SW 1271 (cell line): Measurements from ENCODE around the gene TIMD4.

Experiments used
- DNase-seq, 2 experiments: peaks; one replicate each; lab custom pipeline; 2025; lab: John Stamatoyannopoulos, UW

TIMD4 gene

GRCh38 chr5:156922207-156922792, 40.7 kb downstream of the TIMD4 start:
- no peak for DNase-seq

DNA sequence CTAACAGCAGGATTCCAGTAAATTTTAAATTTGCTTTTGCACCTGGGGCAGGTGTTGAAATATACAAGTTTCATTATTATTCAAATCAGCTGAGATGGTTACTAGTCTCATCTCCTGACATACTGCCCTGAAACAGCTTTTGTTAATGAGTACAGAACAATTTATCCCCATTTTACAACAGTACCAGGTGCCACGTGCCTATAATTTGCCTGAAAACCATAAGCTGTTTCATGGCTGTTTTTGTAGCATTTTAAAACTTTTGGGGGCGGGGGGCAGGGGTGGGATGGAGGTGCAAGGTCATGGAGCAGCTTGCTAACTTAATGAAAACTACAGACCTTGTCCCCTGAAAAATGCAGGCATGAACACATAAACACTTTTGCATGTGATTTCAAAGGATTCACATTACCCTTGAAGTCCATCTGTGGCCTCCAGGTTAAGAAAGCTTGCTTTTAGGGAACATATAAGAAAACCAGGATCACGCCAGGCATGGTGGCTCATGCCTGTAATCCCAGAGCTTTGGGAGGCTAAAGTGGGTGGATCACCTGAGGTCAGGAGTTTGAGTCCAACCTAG, 42.1 kb downstream of the TIMD4 start:
- DNase-seq, result no peak

DNA sequence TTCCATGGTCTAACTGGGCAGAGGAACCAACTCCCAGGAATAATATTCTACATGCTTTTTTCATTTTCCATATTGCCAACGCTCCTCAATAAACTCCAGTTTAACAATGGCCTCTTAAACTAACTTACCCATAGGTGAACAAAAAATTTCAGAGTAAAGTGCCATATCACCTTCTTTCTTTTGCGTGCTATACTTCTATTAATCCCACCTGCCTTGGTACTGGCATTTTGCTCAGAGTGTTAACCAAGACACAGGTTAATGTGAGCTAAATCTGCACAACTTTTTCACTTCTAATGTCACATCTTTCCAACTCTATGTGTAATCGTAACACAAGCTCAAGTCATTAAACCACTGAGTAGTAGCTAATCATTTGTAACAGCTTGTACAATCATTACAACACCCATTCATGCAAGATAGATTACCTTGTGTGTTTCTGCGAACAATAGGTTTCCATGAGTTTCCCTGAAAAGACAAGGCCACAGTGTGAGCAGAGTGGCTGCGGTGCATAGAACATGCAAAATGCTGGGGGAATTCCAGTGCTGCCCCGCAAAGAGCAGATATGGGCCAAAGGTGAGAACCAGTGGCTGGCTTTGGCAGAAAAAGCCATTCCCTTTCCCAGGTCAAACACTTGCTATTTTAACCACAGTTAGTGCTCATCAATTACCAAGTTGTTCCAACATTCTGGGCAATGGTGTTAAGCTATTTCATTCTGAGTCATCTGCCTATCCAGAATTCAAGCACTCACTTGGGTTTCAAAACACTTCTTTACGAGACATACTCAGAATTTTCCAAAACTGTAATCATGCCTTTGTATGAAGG, 42.8 kb downstream of the TIMD4 start:
- DNase-seq, result no peak

- no peak for DNase-seq
These were observed 44.6 kb downstream of the TIMD4 start for GRCh38 chr5:156918311-156918845.

- no peak for DNase-seq
These were observed 48.7 kb downstream of the TIMD4 start for GRCh38 chr5:156914371-156914737.

GRCh38 chr5:156913719-156914370, 49.2 kb downstream of the TIMD4 start:
- no peak for DNase-seq

DNA sequence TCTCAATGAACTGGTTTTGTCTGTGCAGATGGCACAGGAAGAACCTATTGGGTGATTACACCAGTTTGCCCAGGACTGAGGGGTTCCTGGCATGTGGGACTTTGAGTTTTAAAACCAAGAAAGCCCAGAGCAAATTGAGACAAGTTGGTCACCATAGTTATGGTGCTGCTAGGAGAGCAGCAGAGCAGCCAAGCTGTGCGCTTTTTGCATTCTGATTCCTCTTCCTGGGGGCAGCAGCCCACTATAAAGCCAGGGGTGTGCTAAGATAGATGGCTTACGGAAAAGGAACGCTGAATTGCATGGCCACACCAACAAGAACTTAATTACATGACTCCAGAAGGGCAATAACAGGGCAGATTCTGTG, 49.7 kb downstream of the TIMD4 start:
- DNase-seq, result no peak

GRCh38 chr5:156912869-156913268, 50.2 kb downstream of the TIMD4 start:
- DNase-seq, result no peak

DNA sequence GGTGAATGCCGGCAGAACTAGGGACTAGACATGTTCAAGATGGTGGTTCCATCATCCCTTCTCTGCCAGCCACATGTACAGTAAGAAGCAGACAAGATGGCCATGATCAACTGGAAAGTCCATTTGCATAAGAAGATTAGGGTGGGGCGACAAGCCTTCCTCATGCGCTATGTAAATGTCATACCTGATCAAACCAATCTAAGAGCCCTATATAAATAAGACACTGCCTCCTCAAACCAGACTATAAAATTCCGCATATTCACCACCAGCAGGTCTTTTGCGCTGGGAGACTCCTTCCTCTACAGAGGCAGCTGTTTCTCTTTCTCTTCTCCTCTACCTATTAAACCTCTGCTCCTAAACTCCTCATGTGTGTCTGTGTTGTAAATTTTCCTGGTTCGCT, 53.8 kb downstream of the TIMD4 start:
- no peak for DNase-seq

- no peak for DNase-seq
These were observed 55.4 kb downstream of the TIMD4 start for GRCh38 chr5:156907667-156908066.

GRCh38 chr5:156906807-156907206, 56.2 kb downstream of the TIMD4 start:
- DNase-seq, result no peak

DNA sequence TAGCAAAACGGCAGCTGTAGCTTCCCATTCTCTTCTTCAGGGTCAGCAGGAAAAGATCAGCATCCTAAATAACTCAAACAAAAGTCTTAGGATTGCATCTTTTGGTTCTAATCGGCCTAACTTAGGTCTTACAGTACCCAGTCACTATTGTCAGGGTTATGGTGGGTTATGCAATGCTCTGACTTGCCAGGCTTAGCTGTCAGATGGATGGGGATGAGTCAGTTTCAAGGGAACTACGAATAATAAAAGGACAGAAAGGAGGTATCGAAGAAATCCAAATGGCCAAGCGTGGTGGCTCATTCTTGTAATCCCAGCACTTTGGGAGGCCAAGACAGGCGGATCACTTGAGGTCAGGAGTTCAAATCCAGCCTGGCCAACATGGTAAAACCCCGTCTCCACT, 66.5 kb downstream of the TIMD4 start:
- no peak for DNase-seq

DNA sequence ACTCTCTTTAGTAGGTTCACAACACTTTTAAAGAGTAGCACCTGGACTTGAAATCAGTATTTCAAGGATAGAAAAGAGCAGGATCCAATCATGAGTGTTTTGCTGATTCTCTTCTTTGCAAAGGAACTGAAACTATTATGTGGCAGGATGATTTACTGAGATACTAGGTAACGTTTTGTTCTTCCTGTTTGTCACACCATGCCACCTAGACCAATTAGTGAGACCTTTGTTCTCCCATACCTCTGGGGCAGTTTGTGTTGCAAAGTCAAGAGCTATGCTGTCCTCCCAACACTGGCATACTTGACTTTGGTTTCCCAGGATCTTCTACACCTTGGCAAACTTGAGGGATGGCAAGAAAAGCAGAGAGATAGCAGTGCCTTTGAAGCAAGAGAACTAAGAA, 69.5 kb downstream of the TIMD4 start:
- DNase-seq, result no peak

DNA sequence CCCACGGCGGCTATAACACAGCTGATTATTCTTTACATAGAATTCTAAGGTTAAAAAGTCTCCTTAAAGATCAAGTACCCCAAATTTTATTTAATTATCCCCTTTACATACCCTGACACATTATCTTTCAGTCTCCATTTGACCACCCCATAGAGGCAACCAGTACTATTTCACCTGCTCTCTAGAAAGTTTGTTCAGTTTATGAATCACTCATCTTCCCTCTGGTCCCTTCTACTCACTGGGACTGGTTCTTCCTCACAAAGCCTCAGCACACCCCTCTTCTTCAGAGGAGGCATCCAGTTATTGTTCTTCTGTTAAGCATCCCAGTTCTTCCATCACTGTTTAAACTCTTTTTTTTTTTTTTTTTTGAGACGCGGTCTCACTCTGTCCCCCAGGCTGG, 70.2 kb downstream of the TIMD4 start:
- DNase-seq, result no peak

DNA sequence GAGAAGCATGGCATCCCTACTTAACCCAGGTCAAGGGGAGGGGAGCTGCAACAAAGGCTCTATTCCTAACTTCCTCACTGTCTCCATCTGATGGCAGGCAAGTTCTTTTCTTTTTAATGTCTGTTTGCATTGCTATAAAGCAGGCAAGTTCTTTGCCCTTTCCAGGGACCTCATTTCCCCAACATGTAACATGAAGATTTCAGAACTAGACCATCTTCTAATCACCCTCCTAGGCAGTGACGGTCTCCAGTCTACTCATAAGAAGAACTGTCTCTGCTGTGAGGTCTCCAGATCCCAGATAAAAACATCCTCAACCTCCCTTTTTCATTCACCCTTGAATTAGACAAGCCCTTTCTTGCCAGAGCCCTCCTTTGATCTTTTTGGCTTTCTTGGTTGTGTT, 70.8 kb downstream of the TIMD4 start:
- DNase-seq, result no peak

GRCh38 chr5:156888520-156888919, 74.5 kb downstream of the TIMD4 start:
- DNase-seq, result no peak

GRCh38 chr5:156883316-156883875, 79.6 kb downstream of the TIMD4 start:
- DNase-seq, result no peak

DNA sequence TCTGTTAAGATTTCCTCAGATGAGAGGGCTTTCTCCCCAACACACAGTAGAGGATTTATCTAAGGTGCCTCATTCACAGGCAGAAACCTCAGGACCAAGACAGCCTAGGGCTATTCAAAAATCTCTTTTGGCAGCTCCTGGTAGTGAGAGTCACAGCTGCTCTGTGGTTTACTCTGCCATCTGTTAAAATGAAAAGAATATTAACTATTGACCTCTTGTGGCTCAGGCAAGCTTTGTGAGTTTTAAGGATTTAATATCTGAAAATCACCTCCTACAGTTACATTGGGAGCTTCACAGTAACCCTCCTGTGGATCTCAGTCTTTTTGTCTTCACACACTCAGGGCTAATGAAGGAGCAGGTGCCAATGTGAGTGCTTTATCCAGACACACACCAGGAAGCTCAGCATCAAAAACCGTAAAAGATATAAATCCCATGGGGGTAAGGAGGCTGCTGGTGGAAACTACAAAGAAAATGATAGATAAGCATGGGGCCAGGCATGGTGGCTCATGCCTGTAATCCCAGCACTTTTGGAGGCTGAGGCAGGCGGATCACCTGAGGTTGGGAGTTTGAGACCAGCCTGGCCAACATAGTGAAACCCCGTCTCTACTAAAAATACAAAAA, 83.3 kb downstream of the TIMD4 start:
- DNase-seq, result no peak

- no peak for DNase-seq
These were observed 91.8 kb downstream of the TIMD4 start for GRCh38 chr5:156871212-156871611.

GRCh38 chr5:156870498-156870839, 92.6 kb downstream of the TIMD4 start:
- DNase-seq, result no peak
